IPS-18c (cell line): ENCODE measurements around the gene RIMS4.

Experiments used
- H3K4me3 ChIP-seq: 2 replicates; pipeline ENCODE4 v1.7.0; 2013; ENCODE audit warnings: low read depth, mild to moderate bottlenecking, low read length, moderate library complexity; ENCODE audit not compliant: insufficient read depth
- H3K9me3 ChIP-seq: one replicate; pipeline ENCODE4 v1.6.1; 2013; ENCODE audit warnings: mild to moderate bottlenecking, low read length, moderate library complexity; ENCODE audit not compliant: control insufficient read depth, insufficient read depth

Gene RIMS4

GRCh38 chr20:44742304-44743079 is 67.9 kb downstream of the RIMS4 start:
- Histone ChIP-seq H3K4me3 (no peak overlapping the region), H3K9me3 (peaks cover 3% of the 10 kb centered on the region)

DNA sequence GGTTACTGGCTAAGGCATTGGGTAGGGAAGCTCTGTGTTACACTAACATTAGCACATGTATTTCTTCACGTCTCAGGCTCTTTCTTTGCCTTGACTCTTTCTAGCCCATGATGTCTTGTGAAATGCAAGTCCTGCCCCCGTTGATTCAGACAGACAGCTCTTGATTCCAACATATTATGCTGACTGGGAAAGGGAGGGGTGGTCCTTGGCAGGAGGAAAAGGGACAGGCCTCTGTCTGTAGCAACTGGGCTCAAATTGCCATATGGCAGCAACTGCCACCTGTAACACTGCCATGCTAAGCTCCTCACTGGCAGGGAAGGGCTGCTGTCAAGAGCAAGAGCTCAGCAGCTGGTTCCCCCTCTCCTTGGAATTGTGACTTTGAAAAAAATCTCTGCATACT is 70.4 kb downstream of the RIMS4 start:
- Histone ChIP-seq H3K9me3 (peaks cover 5% of the 10 kb centered on the region), H3K4me3 (no peak overlapping the region)

GRCh38 chr20:44738813-44739477 is 71.4 kb downstream of the RIMS4 start:
- H3K4me3 ChIP-seq, result no peak overlapping the region
- H3K9me3 ChIP-seq, result peaks cover 2% of the 10 kb centered on the region

DNA sequence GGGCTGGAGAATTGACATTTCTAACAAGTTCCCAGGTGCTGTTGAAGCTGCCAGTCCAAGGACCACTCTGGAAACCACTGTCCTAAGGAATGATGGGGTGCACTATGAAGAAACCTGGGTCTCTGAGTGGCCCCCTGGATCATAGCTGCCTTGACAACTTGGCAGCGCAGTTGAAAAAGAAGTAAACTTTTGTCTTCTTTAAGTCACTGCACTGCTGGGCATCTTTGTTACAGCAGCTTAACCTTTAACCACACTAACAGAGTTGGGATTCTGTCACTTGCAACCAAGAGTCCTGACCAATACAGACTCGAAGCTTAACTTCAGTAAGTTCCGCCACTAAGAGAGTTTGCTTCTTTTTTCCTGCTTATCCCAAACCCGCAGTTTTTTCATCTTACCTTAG is 73.2 kb downstream of the RIMS4 start:
- H3K4me3 ChIP-seq, result no peak overlapping the region
- peaks cover 2% of the 10 kb centered on the region for H3K9me3 ChIP-seq

GRCh38 chr20:44736170-44737021 is 74.0 kb downstream of the RIMS4 start:
- H3K4me3 ChIP-seq, result no peak overlapping the region
- H3K9me3 ChIP-seq, result peaks cover 2% of the 10 kb centered on the region

DNA sequence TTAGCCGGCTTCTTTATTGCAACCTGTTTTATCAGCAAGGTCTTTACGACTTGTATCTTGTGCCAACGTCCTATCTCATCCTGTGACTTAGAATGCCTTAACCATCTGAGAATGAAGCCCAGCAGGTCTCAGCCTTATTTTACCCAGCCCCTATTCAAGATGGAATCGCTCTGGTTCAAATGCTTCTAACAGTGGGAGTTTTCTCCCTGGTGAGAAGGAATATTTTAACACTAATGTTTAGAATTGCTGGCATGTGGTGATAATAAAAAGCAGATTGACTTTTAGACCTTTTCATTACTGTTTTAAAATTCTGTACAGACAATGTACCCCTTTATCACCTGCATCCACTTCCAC is 74.6 kb downstream of the RIMS4 start:
- no peak overlapping the region for H3K4me3 ChIP-seq

DNA sequence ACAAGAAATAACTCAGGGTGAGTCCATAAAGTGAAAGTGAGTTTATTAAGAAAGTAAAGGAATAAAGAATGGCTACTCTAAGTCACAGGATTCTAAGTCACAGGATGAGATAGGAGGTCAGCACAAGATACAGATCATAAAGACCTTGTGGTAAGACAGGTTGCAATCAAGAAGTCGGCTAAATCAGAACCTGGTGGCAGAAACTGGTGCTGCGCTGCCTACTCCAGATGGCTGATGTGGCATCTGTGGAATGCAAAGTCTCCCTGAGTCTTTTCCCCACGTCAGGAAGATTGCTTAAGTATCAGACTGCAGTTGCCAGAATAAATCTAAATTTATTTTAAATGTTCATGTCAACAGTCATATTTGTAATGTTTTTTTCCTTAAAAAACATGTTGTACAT is 75.4 kb downstream of the RIMS4 start:
- H3K9me3 ChIP-seq, result peaks cover 2% of the 10 kb centered on the region
- H3K4me3 ChIP-seq, result no peak overlapping the region

More for the DNA sequence above, 74.6 kb downstream of the RIMS4 start:
- peaks cover 2% of the 10 kb centered on the region for H3K9me3 ChIP-seq

GRCh38 chr20:44733341-44734069 is 76.8 kb downstream of the RIMS4 start:
- peaks cover 2% of the 10 kb centered on the region for H3K9me3 ChIP-seq
- no peak overlapping the region for H3K4me3 ChIP-seq

DNA sequence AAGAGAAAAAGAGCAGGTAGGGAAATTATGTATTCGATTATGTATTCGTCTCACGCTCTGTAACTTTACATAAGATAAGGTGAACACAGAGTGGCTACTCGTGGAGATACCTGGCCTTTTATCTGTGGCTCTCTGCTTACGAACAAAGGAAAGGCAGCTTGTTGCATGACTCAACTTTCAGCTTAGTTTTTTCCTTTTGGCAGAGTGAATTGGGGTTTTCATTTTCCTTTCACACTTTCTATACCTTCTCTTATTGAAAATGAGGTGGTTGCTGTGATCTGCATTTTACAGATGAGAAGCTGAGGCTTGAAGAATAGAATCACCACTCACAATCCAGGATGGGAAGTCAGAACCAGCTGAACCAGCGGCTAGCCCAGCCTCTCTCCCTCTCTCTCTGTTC is 78.0 kb downstream of the RIMS4 start:
- Histone ChIP-seq H3K4me3 (no peak overlapping the region), H3K9me3 (peaks cover 2% of the 10 kb centered on the region)

DNA sequence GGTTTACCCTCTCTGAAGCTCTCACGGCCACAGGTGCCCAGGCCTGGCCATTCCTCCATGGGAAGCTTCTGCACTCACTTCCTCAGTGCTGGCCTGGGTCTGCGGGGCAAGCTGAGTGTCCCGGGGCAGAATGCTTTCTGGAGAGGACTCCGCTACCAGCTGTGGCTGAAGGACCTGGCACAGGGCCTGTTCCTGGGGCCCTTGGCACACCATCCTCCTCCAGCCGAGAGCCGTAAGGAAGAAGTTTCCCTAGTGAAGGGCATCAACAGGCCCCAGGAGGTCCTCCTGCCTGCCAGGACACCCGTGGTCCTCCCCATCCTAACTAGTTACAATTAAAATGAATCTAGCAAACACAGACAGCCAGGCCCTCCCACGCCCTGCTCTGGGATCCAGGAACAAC is 78.7 kb downstream of the RIMS4 start:
- Histone ChIP-seq H3K4me3 (no peak overlapping the region), H3K9me3 (no peaks in the 10 kb centered on the region)

GRCh38 chr20:44730441-44730840 is 79.9 kb downstream of the RIMS4 start:
- Histone ChIP-seq H3K9me3 (no peaks in the 10 kb centered on the region), H3K4me3 (no peak overlapping the region)

DNA sequence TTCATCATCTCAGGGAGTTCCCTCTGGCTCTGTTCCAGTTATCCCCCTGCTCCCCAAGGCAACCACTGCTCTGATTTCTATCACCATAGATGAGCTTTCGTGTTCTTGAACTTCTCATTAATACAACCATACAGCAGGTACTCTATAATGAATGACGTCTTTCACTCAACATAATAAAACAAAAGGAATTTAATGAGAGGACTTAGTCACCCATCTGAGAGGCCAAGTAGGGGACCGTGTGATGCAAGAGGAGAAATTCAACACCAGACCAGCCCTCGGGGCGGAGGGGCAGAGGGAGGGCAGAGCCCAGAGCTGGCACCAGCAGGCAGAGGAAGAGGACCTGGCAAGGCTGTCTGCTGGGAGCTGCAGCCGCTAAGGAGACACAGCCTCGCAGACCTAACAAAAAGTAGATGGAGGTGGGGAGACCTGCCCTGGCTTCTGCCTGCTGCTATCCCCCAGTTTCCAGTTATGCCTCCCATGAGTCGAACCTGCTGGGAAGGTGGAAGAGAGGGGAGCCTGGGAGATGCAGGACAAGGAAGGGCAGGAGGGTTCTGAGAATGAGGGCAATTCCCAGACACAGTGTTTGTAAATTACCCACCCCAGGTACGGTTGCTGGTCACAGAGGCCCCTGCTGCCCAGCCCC is 81.4 kb downstream of the RIMS4 start:
- no peak overlapping the region for H3K4me3 ChIP-seq
- H3K9me3 ChIP-seq, result no peaks in the 10 kb centered on the region

GRCh38 chr20:44727651-44728050 is 82.7 kb downstream of the RIMS4 start:
- no peak overlapping the region for H3K4me3 ChIP-seq

GRCh38 chr20:44727039-44727438 is 83.3 kb downstream of the RIMS4 start:
- Histone ChIP-seq H3K9me3 (no peaks in the 10 kb centered on the region), H3K4me3 (no peak overlapping the region)

More at GRCh38 chr20:44727651-44728050, 82.7 kb downstream of the RIMS4 start:
- no peaks in the 10 kb centered on the region for H3K9me3 ChIP-seq

DNA sequence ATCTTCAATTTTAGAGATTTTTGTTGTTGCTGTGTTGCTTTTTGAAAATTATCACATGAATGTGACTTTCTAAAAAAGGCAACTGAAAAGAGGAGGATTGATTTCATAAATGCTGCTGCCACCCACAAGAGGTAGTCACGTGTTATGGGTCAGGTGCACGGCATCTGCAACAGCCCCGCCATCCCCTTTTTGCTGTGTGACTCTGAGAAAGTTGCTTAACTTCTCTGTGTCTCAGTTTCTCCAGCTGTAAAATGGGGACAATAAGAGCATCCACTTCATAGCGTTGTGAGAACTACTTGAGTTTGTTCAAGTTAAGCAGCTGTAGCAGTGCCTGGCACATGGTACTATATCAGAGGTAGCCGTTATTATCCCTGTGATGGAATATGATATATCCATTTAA is 84.5 kb downstream of the RIMS4 start:
- no peaks in the 10 kb centered on the region for H3K9me3 ChIP-seq
- H3K4me3 ChIP-seq, result no peak overlapping the region

DNA sequence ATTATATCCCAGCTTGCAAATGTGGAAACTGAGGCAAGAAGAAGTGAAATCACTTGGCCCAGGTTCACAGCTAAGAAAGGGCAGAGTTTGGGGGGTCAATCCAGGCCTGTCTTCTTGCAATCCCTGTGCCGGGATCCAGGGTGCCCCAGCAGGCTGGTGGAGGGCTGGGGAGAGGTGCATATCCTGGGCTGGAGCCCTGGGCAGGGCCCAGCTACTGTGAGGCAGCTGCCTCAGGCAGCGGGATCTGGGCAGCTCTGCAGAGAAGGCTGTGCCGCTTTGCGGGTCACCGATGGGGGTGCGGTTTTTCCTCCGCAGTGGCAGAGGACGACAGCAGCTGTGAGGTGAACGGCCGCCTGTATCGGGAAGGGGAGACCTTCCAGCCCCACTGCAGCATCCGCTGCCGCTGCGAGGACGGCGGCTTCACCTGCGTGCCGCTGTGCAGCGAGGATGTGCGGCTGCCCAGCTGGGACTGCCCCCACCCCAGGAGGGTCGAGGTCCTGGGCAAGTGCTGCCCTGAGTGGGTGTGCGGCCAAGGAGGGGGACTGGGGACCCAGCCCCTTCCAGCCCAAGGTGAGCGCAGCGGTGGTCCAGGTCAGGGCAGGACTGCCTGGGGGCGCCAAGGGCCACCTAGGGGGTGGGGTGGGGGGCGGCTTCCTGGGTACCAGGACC is 85.8 kb downstream of the RIMS4 start:
- no peak overlapping the region for H3K4me3 ChIP-seq
- H3K9me3 ChIP-seq, result no peaks in the 10 kb centered on the region
